Measurements from ENCODE around the gene EIF2B2.

- TF ChIP-seq CTCF (IDR thresholded peaks at IDR 0.05) (no peak), POLR2A (IDR thresholded peaks at IDR 0.05) (no peak)
Measured at GRCh38 chr14:75003250-75004027, 718 bp downstream of the EIF2B2 start.
